Epithelial cell of esophagus (primary cell): ENCODE data around the gene NPW.

Experiments
- DNase-seq: peaks from one replicate; pipeline ENCODE4 v3.0.0; 2010; ENCODE audit warnings: low read depth
- H3K4me3 ChIP-seq: 2 replicates; pipeline ENCODE4 v1.5.1; 2011; ENCODE audit warnings: mild to moderate bottlenecking, low read length, control low read depth
- CTCF ChIP-seq: IDR thresholded peaks from 2 replicates; pipeline ENCODE4 v1.5.1; 2011; ENCODE audit warnings: low read depth, mild to moderate bottlenecking, low read length, control low read depth, inconsistent platforms; ENCODE audit not compliant: insufficient read depth; ENCODE audit errors: missing control alignments

The NPW gene

DNA sequence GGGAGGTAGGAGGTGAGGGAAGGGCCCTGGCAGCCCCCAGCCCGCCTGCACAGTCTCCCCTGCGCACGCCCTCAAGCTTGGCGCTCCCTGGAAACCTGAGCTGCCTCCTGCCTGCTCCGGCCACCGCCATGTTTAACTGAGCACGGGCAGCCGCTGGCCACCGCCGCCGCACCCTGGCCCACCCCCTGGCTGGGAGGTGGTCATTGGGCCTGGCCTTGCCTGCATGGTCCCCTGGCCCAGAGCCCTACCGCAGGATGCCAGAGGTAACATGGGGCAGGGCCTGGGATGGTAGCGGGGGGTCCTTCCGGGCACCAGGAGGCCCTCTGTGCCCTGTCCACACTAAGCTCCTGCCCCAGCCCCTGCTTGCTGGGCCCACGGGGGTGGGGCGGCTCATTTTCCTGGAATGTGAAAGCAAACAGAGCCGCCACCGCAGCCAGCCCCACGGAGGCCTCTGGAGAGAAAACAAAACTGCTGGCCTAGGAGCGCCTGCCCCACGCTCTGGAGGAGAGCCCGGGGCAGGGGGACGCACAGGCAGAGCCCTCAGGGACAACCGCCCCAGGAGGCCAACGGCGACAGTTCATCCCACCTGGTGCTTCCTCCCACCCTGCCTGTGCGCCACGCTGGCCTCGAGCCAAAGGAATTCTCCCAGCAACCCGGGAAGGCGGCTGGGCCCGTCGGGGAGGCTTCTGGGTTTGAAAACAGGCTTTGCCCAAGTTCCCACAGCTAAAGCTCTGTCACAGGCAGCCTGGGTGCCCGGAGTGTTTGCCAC, 16.0 kb downstream of the NPW start:
- no peak overlapping the region for H3K4me3 ChIP-seq

DNA sequence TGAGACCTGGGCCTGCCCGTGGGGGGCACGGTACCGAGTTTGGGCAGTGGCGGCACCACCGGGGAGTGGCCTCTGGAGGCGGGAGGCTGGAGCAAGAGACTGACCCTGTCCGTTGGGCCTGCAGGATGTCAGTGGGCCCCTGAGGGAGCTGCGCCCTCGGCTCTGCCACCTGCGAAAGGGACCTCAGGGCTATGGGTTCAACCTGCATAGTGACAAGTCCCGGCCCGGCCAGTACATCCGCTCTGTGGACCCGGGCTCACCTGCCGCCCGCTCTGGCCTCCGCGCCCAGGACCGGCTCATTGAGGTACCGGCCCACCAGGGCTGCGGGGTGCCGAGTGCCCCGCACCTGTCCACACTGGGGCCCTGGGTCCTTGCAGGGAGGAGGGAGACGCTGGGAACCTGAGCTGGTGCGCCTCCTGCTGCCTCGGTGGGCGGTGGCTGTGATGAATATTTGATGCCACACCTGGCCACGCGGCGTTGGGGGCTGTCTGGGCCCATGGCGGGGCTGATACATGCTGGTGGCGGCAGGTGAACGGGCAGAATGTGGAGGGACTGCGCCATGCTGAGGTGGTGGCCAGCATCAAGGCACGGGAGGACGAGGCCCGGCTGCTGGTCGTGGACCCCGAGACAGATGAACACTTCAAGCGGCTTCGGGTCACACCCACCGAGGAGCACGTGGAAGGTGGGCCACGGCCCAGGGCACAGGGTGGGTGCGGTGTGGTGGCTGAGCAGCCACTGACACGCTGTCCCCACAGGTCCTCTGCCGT, 16.8 kb downstream of the NPW start:
- H3K4me3 ChIP-seq, result no peak overlapping the region
- no peak for TF ChIP-seq CTCF
- DNase-seq, result no peak

More for the DNA sequence above, 16.0 kb downstream of the NPW start:
- no peak for DNase-seq
- no peak for TF ChIP-seq CTCF

DNA sequence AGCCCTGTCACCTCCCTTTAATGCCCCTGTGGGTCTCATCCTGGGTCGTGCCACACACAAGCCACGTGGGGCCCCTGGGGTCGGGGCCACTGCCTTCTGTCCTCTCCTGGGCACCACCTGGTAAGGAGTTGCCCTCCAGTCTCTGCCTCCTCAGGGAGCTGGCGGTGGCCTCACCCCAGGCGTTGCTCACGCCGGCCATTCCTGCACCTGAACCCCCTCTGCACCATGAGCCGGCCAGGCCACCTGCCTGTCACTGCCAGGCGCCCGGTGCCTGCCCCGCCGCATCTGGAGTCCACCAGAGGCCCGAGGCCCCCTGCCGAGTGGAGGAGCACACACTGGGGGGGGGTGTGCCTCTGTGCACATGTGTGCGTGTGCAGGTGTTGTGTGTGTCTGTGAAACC, 17.5 kb downstream of the NPW start:
- TF ChIP-seq CTCF, result no peak
- DNase-seq, result no peak
- H3K4me3 ChIP-seq, result no peak overlapping the region

DNA sequence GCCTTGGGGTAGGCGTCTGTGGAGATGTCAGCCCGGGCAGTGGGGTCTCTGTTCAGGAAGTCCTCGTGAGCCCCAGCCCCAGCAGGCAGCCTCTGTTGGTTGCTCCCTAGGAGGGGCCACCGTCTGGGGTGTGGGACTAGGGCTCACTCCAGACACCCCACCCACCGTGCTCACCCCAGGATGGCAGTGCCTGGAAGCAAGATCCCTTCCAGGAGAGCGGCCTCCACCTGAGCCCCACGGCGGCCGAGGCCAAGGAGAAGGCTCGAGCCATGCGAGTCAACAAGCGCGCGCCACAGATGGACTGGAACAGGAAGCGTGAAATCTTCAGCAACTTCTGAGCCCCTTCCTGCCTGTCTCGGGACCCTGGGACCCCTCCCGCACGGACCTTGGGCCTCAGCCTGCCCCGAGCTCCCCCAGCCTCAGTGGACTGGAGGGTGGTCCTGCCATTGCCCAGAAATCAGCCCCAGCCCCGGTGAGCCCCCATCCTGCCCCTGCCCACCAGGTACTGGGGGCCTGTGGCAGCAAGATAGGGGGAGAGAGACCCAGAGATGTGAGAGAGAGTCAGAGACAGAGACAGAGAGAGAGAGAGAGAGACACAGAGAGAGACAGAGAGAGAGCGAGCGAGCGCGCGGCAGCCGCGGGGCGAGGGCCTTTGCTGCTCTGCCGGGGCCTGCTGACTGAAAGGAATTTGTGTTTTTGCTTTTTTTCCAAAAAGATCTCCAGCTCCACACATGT, 18.2 kb downstream of the NPW start:
- no peak for TF ChIP-seq CTCF
- no peak for DNase-seq
- H3K4me3 ChIP-seq, result no peak overlapping the region

DNA sequence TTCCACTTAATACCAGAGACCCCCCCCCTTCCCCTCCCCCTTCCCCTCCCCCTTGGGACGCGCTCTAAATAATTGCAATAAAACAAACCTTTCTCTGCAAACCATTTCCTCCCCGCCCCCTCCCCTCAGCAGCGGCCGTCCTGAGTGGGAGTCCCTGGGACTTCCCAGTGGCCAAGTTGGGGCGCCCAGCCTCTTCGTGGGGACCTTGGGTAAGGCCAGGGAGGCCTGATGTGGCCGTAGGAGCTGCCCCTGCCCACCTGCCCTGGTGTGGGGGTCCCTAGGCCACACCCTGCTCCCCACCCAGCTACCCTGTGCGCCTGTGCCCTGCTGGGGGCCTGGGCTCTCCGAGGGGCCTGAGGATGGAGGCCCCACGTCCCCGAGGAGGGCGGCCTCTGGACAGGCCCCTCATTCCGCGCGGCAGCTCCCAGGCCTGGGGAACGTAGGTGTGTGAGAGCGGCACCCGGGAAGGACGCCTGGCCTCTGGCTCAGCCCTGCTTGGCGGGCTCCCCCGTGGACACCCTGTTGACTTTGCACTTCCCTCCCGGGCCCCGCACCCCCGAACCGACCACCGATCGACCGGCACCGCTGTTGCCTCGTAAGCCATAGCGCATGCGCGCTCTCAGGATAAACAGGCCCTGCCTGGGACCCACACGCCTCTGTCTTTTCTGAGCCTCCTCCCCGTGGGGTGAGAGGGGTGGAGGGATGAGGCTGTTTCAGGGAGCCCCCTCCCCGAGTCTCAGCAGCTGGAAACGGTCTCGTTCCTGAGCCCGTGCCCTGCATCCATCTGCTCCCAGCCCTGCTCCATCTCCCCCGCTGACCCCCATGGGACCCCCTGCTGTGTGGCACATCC, 19.0 kb downstream of the NPW start:
- no peak overlapping the region for H3K4me3 ChIP-seq
- DNase-seq, result no peak
- no peak for TF ChIP-seq CTCF

DNA sequence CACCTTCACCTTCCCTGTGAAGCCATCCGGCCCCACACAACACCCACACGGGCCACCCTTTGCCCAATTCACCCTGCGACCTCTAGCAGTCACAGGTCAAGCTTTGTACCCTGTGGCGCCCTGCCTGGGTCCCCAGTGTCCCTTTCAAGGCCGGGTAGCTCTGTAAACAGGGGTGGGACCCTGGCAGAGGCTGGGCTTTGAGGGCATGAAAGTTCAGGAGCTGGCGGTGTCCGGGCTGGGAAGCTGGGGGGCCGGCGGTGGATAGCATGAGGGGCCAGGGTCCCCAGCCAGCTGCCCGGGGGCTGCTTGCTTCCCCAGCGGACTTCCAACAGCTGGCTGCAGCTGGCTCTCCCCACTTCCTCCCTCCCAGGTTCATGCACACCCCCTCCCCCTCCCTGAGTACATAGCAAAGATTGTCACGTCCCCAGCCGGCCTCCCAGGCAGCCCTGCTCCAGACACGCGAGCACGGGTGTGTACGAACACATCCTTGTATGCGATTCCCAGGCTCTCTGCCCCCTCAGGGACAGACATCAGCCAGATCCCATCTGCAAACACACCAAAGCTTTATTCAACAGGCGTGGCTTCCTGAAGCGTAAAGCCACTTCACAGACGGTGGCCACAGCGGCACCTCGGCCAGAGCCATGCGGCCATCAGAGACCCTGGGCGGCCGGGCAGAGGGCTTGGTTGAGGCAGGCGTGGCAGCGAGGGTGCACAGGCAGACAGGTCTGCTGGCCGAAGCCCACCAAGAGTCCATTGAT, 19.9 kb downstream of the NPW start:
- DNase-seq, result peak; percentile 43
- TF ChIP-seq CTCF, result no peak
- no peak overlapping the region for H3K4me3 ChIP-seq
